K562 (cell line): ENCODE measurements around the gene EPHB2.

ENCODE experiments used
- EP300 ChIP-seq: IDR thresholded peaks from 2 replicates; pipeline ENCODE4 v1.6.1; 2012; ENCODE audit warnings: low read length, improper control_type of control experiment
- ETV1 ChIP-seq: fragments of 450-650 bp; conservative IDR thresholded peaks from 2 replicates; pipeline ENCODE4 v1.6.1; 2016; ENCODE audit warnings: missing genetic modification characterization, control low read depth, low read depth, missing compliant biosample characterization
- TAF1 ChIP-seq: IDR thresholded peaks from 2 replicates; pipeline ENCODE4 v1.6.1; 2011; ENCODE audit warnings: mild to moderate bottlenecking, low read length, moderate library complexity; ENCODE audit not compliant: insufficient read depth, control insufficient read depth, severe bottlenecking; ENCODE audit errors: extremely low read depth

DNA sequence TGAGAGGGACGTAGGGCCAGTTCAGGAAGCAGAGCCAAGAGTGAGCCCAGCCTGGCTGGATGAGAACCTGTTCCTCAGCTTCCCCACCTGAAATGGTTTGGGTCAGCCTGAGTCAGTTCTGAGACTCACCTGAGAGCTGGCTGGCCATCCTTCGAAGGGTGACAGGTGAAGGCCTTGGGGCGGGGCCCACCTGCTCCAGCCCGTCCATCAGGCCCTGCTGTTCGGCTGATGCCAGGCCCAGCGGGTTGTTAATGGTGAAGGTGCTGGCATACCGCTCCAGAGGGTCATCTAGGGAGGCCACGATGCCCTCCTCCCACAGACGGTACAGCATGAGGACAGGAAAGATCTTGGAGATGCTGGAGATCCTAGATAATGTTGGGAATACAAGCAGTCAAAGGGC, 247.9 kb downstream of the EPHB2 start:
- TF ChIP-seq ETV1 (tag) (no peak), EP300 (no peak), TAF1 (no peak)
